HG03520 (cell line): ENCODE measurements around the gene GOLGA3.
"Not testable (repeated sequence)": the region's sequence is repeated elsewhere in the genome, so short reads cannot be mapped to it uniquely, and the experiment has no call there.

ENCODE experiments used
- ATAC-seq: cut with Tn5 transposase; IDR thresholded peaks from one replicate; pipeline ENCODE4 v1.9.1; 2021; ENCODE audit warnings: mild to moderate bottlenecking, moderate library complexity; ENCODE audit not compliant: unreplicated experiment

The GOLGA3 gene

GRCh38 chr12:132828706-132829534, at the start of gene GOLGA3:
TSS of gene GOLGA3 (minus strand) at chr12:132828869. CDS start at chr12:132822128, 6,741 bp downstream.
- peak; percentile 80 for ATAC-seq

GRCh38 chr12:132874620-132875019, 46.0 kb upstream of the GOLGA3 start:
- not testable (repeated sequence) for ATAC-seq

GRCh38 chr12:132874175-132874574, 45.5 kb upstream of the GOLGA3 start:
- ATAC-seq, result no peak

- no peak for ATAC-seq
Measured at GRCh38 chr12:132873724-132874123, 45.1 kb upstream of the GOLGA3 start.

- ATAC-seq, result no peak
Measured at GRCh38 chr12:132872975-132873421, 44.3 kb upstream of the GOLGA3 start.

- no peak for ATAC-seq
Measured at GRCh38 chr12:132872073-132872855, 43.6 kb upstream of the GOLGA3 start.

- ATAC-seq, result no peak
Measured at GRCh38 chr12:132869551-132869950, 40.9 kb upstream of the GOLGA3 start.

- ATAC-seq, result no peak
Measured at GRCh38 chr12:132866251-132866828, 37.7 kb upstream of the GOLGA3 start.

GRCh38 chr12:132861558-132861957, 32.9 kb upstream of the GOLGA3 start:
- ATAC-seq, result no peak

- ATAC-seq, result no peak
Measured at GRCh38 chr12:132858718-132859266, 30.1 kb upstream of the GOLGA3 start.

- not testable (repeated sequence) for ATAC-seq
Measured at GRCh38 chr12:132857019-132857418, 28.4 kb upstream of the GOLGA3 start.

GRCh38 chr12:132856581-132856980, 27.9 kb upstream of the GOLGA3 start:
- ATAC-seq, result no peak

GRCh38 chr12:132855211-132855610, 26.5 kb upstream of the GOLGA3 start:
- ATAC-seq, result not testable (repeated sequence)

- ATAC-seq, result no peak
Measured at GRCh38 chr12:132853285-132854092, 24.8 kb upstream of the GOLGA3 start.

GRCh38 chr12:132852496-132852895, 23.8 kb upstream of the GOLGA3 start:
- ATAC-seq, result no peak

GRCh38 chr12:132851465-132851864, 22.8 kb upstream of the GOLGA3 start:
- ATAC-seq, result no peak

- no peak for ATAC-seq
Measured at GRCh38 chr12:132850291-132850690, 21.6 kb upstream of the GOLGA3 start.

GRCh38 chr12:132848521-132848920, 19.9 kb upstream of the GOLGA3 start:
- ATAC-seq, result no peak

- no peak for ATAC-seq
Measured at GRCh38 chr12:132847363-132848356, 19.0 kb upstream of the GOLGA3 start.
